ENCODE measurements around the gene COL5A1. TPM values are rescaled to one million over a fixed set of nuclear protein-coding genes. Genes with fewer than 3 reads are reported as not detected.
"Not testable (repeated sequence)": the region's sequence is repeated elsewhere in the genome, so short reads cannot be mapped to it uniquely, and the experiment has no call there.

Gene COL5A1
- total RNA-seq, 1 experiment from 2014 or later, result 131 TPM

DNA sequence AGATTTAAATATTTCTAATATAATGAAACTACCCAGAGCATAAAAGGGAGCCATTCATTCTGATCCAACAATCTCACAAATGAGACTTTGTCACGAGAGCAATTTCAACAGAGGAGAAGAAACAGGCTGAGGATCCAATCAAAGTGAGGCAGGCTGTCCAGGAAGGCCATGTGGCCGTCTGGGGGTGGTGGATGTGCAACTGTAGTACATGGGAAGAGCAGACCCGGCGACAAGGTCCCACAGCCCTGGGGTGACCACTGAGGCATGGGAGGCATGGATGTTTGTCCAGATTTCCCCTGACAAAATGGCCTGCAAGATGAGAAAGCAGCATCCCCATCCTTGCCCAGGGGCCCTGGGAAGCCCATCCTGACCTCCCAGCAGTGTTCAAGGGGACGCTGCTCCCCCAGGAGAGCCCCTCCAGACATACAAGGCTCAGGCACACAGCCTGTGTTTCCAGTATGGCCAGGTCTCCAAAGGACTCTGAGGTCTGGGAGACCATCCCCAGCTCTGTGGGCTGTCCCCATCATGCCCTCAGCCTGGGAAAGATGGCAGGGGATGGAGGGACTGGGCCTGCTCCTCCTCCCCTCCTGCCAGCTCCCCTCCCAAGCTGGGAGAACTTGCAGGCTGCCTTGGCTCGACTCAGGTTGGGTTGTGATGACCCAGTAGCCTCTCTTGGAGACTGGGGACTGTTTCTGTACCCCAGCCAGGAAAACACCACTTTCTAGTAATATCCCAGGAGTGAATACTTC lies 211.5 kb downstream of the COL5A1 start:
- DNase-seq (ENCODE audit: low read depth), result no peak

DNA sequence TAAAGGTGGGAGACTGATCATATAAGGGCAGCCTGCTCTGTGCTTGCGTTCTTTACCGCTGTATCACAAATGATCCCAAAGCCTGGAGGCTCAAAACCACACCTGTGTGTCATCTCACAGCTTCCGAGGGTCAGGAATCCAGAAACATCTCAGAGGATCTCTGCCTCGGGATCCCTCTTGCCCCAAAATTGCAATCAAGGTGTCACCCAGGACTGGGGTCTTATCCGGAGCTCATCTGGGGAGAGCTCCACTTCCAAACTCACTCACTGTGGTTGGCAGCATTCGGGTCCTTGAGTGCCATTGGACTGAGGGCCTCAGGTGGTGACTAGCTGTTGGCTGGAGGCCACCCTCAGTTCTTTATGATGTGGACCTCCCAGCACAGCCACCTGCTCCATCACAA lies 212.3 kb downstream of the COL5A1 start:
- no peak for DNase-seq (ENCODE audit: low read depth)

DNA sequence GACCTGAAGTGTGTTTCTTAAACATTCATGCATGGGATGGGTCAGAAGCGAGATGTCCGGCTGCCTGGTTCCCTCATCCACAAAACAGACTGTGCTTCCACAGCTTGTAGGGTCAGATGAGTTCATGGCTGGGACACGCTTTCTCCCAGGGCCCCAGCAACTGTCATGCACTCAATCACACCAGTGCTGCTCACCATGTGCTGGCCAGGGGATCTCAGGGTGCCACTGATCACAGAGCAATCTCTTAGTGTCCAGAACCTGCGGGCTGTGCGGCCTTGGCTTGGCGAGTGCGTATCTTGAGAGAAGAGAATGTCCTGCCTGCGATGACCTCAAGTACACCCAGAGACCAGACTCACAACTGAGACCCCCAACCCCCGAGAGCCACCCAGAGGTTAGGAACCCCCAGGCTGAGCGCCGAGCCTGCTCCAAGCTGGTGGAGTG lies 213.0 kb downstream of the COL5A1 start:
- no peak for DNase-seq (ENCODE audit: low read depth)

DNA sequence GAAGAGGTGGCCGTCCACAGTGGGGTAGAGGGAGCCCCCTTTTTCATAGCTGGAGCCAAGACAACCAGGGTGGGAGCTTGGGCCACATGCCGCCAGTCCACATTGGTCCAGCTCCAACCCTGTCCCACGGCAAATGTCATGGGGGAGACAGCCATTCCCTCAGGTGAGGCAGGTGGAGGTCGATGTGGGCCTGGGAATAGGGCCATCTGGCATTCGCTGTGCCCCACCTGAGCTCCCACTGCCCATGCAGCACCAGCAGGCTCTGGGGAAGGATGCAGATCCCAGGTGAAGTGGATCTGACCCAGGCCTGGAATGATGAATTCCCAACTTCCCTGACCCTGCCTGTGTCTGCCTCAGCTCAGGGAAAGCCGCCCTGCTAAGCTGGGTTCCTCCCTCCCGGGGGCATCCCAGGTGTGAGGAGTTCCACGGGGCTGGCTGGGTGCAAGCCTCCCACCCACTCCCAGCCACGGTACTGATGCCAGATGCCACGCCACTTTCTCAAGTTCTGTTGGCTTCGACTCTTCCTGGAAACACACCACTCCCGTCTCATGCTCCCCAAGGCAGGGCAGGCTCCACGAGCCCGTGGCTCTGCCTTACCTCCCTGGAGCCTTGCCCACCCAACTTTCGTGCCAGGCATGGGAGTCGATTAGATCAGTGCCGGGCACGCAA lies 213.8 kb downstream of the COL5A1 start:
- no peak for DNase-seq (ENCODE audit: low read depth)

DNA sequence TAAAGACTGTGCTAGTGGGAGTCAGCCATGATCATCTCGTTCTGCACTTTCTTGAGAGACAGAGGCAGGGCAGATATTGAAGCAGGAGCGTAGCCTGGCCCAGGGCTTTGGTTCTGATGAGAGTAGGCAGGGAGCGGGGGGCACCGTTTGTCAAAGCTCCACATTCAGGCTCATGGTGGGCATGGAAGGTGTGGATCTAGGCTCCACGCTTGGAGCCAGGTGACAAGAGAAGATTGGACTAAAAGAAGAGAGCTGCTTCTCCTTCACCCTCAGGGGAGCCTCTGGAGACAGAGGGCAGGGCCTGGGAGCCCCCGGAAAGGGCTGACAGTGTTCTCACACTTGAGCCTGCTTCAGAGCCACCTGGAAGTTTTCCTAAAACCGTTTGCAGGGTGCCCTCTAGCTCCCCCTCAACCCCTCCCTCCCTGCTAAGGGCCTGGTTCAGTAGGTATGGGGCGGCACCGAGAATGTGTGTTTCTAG lies 214.3 kb downstream of the COL5A1 start:
- DNase-seq (ENCODE audit: low read depth), result no peak

DNA sequence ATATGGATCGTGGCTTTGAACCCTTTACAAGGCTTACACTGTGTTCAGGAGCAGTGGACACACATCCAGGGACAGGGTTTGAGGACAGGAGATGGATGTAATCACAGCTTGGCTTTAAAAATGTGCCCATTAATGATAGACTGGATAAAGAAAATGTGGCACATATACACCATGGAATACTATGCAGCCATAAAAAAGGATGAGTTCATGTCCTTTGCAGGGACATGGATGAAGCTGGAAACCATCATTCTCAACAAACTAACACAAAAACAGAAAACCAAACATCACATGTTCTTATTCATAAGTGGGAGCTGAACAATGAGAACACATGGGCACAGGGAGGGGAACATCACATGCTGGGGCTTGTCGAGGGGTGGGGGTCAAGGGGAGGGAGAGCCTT lies 215.8 kb downstream of the COL5A1 start:
- not testable (repeated sequence) for DNase-seq (ENCODE audit: low read depth)

DNA sequence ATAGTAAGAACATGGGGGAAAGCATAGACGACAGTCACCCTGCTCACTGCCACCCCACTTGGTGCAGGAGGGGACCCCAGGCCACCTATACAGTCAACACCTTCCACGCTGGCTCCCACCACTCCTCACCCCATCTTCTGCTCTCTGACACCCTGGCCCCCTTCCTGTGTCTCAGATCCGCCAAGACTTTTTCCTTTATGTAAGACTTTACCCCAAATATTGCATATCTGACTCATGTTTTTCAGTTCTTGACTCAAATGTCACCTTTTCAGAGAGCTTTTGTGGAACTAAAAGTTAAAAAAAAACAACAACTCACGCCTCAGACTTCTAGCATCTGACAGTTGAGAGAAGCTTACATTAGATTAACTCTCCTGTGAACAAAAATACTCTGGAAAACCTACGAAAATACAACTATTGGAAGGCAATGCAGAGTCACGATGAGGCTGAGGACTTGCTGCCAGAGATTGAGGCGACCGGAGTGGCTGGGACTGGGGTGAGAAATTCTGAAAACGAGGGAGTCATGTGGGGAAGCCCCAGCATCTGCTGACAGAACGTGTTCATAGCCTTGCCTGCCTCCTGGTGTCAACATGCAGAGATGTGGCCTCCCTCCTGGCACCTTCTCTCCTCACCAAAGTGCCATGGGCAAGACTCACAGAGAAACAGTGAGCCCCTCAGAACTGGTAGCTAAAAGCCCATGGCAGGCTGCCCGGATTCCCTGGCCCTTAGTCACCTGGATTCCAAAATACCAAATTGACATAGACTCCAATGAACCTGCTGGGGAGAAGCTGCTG lies 216.6 kb downstream of the COL5A1 start:
- peak; percentile 84 for DNase-seq (ENCODE audit: low read depth)

DNA sequence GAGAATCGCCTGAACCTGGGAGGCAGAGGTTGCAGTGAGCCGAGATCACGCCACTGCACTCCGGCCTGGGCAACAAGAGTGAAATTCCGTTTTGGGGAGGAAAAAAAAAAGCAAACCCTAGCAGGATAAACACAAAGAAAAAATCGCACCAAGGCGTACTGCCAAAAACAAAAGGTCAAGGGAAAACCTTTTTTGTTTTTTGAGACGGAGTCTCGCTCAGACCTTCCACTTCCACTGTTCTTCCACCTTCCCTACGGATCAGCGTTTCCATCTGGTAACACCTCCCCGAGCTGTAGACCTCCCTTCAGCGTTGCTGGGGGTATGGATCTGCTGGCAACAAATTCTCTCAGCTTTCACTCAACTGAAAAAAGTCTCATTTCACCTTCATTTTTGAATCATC lies 218.9 kb downstream of the COL5A1 start:
- no peak for DNase-seq (ENCODE audit: low read depth)

DNA sequence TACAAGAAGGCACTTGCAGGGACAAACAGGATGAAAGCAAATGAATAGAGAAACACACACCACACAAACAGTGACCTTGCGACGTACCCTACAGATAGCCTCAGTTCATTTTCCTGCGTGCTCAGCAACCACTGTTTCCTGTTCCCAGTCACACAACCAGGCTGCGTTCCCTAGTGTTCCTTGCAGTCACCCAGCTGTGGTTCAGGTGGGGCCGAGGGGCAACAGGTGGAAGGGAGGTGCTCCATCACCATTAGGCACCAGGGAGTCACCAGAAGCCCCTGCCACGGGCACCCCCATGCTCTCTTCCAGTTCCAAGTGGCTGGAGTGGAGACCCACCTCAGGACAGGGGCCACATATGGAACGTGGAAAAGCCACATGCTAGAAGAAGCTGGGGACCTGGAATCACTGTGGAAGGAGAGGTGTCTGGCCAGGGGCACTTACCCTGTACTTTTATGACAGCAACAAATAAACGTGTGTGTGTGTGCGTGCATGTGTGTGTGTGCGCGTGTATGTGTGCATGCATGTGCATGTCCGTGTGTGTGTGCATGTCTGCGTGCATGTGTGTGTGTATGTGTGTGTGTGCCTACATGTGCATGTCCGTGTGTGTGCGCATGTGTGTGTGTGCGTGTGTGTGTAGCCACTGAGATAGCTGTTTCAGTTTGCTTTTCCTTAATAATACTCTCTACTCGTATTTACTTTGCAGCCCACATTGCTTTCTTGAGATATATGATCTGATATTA lies 220.2 kb downstream of the COL5A1 start:
- DNase-seq (ENCODE audit: low read depth), result no peak

DNA sequence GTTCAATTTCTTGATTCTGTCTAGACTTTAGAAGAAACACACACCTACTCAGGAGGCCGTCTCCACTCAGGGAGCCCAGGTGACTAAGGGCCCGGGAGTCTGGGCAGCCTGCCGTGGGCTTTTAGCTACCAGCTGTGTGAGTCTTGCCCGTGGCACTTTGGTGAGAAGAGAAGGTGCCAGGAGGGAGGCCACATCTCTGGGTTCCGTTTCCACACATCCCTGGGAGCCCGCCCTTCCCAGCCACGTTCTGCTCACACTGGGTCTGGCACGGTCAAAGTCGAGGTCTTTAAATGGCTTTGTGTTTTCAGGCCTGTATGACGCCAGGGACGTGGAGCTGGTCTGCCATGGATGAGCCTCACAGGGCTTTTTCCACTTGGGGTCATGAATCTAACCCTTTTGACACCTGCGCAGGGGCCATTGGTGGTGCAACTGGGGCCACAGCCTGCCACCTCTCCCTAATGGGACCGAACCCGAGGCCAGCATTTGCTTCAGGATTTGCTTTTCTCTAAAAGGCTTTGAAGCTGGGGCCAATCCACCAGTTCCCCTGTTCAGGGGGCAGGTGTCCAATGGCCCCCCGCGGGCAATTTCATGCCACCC lies 221.8 kb downstream of the COL5A1 start:
- DNase-seq (ENCODE audit: low read depth), result no peak

DNA sequence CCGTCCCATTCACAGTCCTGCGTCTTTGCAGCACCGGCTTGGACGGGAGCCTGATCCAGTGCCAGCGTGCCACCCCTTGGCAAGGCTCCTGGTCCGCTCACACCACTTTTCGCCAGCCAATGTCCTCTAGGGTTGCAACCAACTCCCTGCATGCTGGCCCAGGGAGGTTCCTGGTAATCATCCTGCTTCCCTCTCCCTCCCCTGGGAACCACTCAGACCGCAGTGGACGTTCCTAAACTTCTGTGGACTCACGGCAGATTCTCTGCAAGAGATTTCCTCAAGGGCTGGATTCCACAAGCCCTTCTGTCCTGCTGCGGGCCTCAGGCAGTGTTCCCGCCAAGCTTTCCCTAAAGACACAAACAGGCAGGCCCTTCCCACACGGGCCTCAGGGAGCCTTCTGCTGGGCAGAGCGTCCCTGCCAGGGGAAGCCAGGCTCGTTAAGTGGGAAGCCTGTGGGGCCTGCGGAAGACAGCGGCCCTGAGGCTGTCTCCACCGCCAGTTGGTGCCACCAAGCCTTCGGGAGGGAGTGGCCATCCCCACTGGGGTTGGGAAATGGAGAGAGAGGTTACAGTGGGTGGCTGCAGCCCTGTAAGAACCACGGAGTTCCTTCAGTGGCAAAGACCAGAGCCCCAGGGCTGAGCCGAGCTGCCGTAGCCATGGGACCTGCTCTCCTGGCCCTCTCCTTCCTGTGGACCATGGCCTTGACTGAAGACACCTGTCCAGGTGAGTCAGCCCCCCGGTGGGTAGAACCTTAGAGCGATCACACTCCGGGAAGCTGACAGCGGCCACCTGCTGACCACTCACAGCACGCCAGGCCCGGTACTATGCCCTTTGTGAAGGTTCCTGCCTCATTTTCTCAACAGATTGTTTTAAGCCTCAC lies 222.6 kb downstream of the COL5A1 start:
- DNase-seq (ENCODE audit: low read depth), result no peak

DNA sequence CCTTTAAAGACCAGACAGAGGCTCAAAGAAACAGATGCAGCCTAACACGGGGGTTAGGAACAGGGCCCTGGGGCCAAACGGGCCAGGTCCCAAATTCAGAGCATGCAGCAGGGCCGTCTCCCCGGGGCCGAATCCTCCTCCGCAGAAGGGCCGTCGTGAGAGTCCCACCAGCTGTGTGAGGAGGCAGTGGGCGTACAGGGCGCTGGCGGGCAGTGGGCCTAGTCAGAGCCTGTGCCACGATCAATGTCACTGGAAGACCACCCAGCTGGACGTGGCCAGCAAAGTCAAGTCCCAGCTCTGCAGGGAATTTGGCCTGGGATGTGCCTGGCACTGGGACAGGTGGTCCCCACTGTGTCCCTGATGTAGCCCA lies 223.2 kb downstream of the COL5A1 start:
- DNase-seq (ENCODE audit: low read depth), result no peak

DNA sequence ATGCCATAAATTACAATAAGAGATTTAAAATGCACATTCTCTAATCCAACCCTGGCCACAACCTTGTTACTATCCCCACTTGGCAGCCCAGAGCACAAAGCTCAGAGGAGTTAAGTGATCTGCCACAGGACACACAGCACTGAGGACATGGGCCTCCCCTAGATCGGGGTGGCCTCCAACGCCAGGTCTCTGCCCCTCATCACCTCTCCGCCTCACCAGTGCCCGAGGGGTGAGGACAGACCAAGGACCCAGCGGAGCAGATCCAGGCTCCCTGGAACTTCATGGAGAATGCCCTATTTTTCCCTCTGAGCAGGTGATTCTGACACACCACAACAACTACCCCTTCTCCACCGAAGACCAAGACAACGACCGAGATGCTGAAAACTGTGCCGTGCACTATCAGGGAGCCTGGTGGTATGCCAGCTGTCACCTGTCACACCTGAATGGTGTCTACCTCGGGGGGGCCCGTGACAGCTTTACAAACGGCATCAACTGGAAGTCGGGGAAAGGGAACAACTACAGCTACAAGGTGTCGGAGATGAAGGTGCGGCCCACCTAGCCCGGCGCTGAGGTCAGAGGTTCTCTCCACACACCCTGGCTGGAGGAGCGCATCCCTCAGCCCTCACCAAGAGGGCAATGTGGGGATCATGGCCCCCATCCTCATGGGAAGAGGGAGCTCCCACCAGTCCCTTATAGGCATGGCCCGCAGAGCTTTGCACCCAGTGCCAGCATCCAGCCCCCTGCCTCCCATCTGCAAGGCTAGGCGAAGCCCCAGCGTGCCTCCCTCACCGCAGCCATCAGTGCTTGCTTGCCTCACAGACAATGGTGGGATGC lies 226.5 kb downstream of the COL5A1 start:
- DNase-seq (ENCODE audit: low read depth), result no peak

DNA sequence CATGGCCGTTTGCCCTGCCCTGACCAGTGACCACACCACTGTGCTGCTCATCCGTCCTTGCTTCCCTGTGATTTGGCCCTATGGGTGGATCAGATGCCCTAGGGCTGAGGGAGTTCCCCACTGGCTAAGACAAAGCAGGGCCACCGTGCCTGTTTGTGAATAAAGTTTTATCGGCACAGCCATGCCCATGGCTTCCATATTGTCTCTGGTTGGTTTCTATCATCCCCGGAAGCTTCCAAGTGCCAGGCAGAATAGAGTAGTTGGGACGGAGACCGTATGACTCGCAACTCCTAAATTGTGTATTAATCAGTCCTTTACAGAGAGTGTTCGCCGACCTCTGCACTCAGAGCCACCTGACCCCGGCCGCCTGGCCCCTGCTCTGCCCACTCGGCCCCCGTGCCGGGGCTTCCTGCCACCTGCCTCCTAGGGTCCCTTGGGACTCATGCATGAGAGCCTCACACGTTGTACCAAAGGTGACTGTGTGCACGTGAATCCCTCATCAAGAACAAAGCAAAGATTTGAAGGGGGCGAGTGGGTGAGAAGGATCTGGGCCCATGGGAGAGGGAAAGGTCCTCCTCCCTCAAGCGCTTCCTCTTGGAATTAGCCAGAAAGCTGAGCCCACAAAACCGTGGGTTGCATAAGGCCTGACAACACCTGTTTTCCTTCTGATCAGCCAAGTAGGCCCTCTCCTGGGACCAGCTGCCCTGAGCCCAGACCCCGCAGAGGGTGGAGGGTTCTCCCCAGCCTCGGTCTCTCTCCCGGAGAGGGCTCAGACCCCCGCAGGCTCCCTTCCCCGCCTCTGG lies 227.3 kb downstream of the COL5A1 start:
- DNase-seq (ENCODE audit: low read depth), result no peak

DNA sequence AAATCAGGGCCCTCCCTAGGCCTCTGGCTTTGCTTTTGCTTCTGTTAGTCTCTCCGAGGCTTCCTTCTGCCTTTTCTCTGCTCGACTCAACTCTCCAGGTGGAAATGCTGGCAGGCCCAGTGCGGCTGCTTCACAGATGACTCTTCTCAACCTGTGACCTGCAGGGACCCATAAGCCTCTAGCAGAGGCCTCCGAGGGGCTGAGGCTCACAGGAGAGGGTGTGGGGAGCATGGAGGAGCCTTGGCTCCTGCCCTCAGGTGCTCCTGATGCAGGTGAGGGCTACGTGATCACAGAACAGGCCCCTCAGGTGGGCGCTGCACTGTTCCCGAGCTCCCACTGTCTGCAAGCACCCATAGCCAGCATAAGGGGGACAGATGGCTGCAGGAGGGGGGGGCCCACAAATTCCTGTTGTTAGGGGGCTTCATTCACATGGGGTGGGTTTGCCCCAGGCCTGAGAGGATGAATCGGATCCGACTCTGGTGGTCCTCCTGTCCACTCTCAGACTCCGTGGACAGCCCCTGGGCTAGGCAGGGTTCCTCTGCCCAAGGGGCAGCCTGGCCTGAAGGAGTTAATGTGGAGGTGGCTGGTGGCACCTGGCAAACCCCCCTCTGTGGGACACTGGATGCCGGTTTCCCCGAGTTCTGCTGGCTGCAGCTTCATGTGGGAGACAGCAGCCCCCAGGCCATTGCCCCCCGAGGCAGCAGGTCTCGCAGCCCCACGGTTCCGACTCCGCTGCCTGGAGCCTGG lies 228.1 kb downstream of the COL5A1 start:
- DNase-seq (ENCODE audit: low read depth), result no peak

DNA sequence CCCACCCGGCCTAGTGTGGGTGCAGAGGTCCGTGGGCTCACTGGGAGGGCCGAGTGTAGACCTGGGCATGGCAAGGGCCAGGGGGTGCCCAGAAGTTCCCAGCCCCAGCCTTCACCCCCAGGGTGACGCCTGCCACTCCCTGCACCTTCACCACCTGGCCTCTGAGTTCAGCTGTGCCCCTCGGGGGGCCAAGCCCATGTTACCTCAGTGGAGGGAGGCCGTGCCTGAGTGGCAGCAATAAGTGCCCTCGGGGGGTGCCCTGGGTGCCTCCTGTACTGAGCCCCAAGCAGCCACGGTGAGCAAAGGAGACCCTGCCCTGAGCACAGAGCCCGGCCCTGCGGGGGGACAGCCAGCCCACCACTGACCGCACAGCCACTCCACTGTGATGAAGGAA lies 228.7 kb downstream of the COL5A1 start:
- DNase-seq (ENCODE audit: low read depth), result no peak

DNA sequence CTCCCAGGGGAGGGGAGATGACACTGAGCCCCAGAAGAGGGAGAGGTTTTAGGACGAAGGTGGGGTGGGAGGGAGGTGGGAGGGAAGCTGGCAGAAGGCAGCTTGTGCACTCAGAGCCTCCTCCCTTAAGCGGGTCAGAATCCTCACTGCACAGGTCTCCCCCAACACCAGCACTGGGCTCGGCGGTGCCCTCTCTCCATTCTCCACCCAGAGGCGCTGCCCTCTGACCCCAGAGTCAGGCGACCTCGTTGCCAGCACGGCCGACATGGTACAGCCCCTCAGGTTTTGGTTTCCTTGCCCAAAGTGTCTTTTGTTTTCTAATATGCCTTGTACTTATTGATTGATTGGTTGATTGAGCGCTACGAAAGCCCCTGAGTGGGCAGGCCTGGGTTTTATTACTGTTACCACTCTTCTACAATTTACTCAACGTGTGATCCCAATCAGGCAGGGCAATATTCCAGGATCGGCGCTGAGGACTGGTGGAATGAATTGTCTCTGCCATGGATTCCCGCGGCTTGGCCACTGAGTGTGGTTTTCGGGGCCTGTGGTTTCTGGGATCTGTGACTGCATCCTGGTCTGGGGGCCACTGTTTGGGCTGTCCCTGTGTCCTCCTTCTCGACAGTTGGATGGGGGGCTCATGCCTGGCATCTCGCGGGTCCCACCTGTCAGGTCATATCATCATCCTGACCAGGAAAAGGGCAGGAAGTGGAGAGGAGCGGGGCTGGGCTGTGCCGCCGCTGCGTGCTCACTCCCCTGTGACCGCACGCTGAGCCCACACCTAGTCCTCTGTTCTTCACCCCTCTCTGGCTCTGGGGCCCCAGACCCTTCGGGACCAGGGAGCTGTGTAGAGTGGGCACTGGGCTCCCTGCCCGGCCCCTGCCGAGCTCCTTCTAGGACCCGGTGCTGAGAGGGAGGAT lies 229.4 kb downstream of the COL5A1 start:
- DNase-seq (ENCODE audit: low read depth), result no peak

Data from Daoy (cell line).